IMR-90 (cell line): Measurements from ENCODE around the gene ERVH48-1. TPM values are rescaled to one million over a fixed set of nuclear protein-coding genes. Genes with fewer than 3 reads are reported as not detected.
"Not testable (repeated sequence)": the region's sequence is repeated elsewhere in the genome, so short reads cannot be mapped to it uniquely, and the experiment has no call there.

Source experiments
- ATAC-seq: fragments of 200-7000 bp; cut with Tn5 transposase; 2 replicates; pipeline ENCODE4 v1.9.1; 2020; ENCODE audit warnings: low read depth, mild to moderate bottlenecking, moderate library complexity
- BruUV-seq: library from RNA; stranded (reverse); fragments of 400-500 nt; replicated peaks from 2 replicates; lab custom pipeline; 2021; lab: Mats Ljungman, UMichigan
- CTCF ChIA-PET: fragments of 300-600 bp; formaldehyde crosslinking; extraction: SDS; loops from one replicate; lab custom pipeline; 2021; ENCODE audit warnings: antibody characterized with exemption; lab: Yijun Ruan, JAX
- POLR2A ChIA-PET: fragments of 300-600 bp; sonication (Branson Sonifier 250); formaldehyde crosslinking; loops from one replicate; lab custom pipeline; 2022; ENCODE audit warnings: antibody characterized with exemption; ENCODE audit not compliant: unreplicated experiment; lab: Charles Lee
- DNase-seq: peaks from one replicate; pipeline ENCODE4 v3.0.0; 2013
- H2AFZ ChIP-seq: replicated peaks from 2 replicates; pipeline ENCODE3; 2013; ENCODE audit warnings: low read length, mild to moderate bottlenecking; ENCODE audit not compliant: poor library complexity
- H2AK5ac ChIP-seq: 2 replicates; pipeline ENCODE4 v1.6.1; 2013; ENCODE audit warnings: low read depth, low read length, inconsistent platforms
- H2AK9ac ChIP-seq: replicated peaks from 2 replicates; pipeline ENCODE3; 2013; ENCODE audit warnings: mild to moderate bottlenecking, low read depth, low read length, moderate library complexity; ENCODE audit not compliant: poor library complexity
- H2BK120ac ChIP-seq: 2 replicates; pipeline ENCODE4 v1.6.1; 2013; ENCODE audit warnings: low read depth, low read length, inconsistent platforms
- H2BK15ac ChIP-seq: 3 replicates; pipeline ENCODE4 v1.6.1; 2013; ENCODE audit warnings: low read depth, low read length, inconsistent platforms
- H2BK20ac ChIP-seq: 2 replicates; pipeline ENCODE4 v1.6.1; 2013; ENCODE audit warnings: low read depth, mild to moderate bottlenecking, inconsistent platforms, low read length, moderate library complexity
- H2BK5ac ChIP-seq: 2 replicates; pipeline ENCODE4 v1.6.1; 2013; ENCODE audit warnings: mild to moderate bottlenecking, low read depth, low read length, inconsistent platforms; ENCODE audit not compliant: poor library complexity, severe bottlenecking
- H3K14ac ChIP-seq: replicated peaks from 2 replicates; pipeline ENCODE4 v1.6.1; 2013; ENCODE audit warnings: low read depth, low read length, inconsistent platforms
- H3K18ac ChIP-seq: 2 replicates; pipeline ENCODE4 v1.6.1; 2013; ENCODE audit warnings: low read depth, low read length, control low read depth
- H3K23ac ChIP-seq: 2 replicates; pipeline ENCODE4 v1.6.1; 2013; ENCODE audit warnings: low read depth, low read length, inconsistent platforms
- H3K27ac ChIP-seq: 2 replicates; pipeline ENCODE4 v1.5.1; 2013; ENCODE audit warnings: mild to moderate bottlenecking, control low read depth, low read length; ENCODE audit not compliant: insufficient read depth
- H3K27me3 ChIP-seq: 2 replicates; pipeline ENCODE4 v1.6.1; 2013; ENCODE audit warnings: low read length; ENCODE audit not compliant: control insufficient read depth, insufficient read depth
- H3K36me3 ChIP-seq: 2 replicates; pipeline ENCODE4 v1.6.1; 2013; ENCODE audit warnings: low read length, mixed read lengths; ENCODE audit not compliant: control insufficient read depth, insufficient read depth
- H3K4ac ChIP-seq: 2 replicates; pipeline ENCODE4 v1.6.1; 2013; ENCODE audit warnings: low read depth, low read length, inconsistent platforms
- H3K4me1 ChIP-seq: 2 replicates; pipeline ENCODE4 v1.6.1; 2013; ENCODE audit warnings: low read length, mixed read lengths; ENCODE audit not compliant: control insufficient read depth, insufficient read depth
- H3K4me2 ChIP-seq: 2 replicates; pipeline ENCODE4 v1.6.1; 2013; ENCODE audit warnings: low read depth, mild to moderate bottlenecking, control low read depth, low read length, moderate library complexity
- H3K4me3 ChIP-seq: 2 replicates; pipeline ENCODE4 v1.5.1; 2013; ENCODE audit warnings: low read depth, mild to moderate bottlenecking, control low read depth, low read length, moderate library complexity; ENCODE audit not compliant: insufficient read depth
- H3K56ac ChIP-seq: 2 replicates; pipeline ENCODE4 v1.6.1; 2013; ENCODE audit warnings: low read length, inconsistent platforms; ENCODE audit not compliant: insufficient read depth; ENCODE audit errors: extremely low read depth
- H3K79me1 ChIP-seq, 2 experiments: 2 replicates each; pipeline ENCODE4 v1.6.1; 2013; ENCODE audit warnings: low read length in 2 of 2, inconsistent platforms in 1 of 2, low read depth in 1 of 2
- H3K9ac ChIP-seq: 2 replicates; pipeline ENCODE4 v1.6.1; 2013; ENCODE audit warnings: low read depth, low read length, control low read depth
- H3K9me1 ChIP-seq: 2 replicates; pipeline ENCODE4 v1.6.1; 2013; ENCODE audit warnings: low read length, inconsistent platforms; ENCODE audit not compliant: insufficient read depth
- H3K9me3 ChIP-seq: 2 replicates; pipeline ENCODE4 v1.6.1; 2013; ENCODE audit warnings: low read length; ENCODE audit not compliant: control insufficient read depth, insufficient read depth
- H4K20me1 ChIP-seq: 2 replicates; pipeline ENCODE4 v1.6.1; 2013; ENCODE audit warnings: low read length, inconsistent platforms; ENCODE audit not compliant: insufficient read depth
- H4K5ac ChIP-seq: 2 replicates; pipeline ENCODE4 v1.6.1; 2013; ENCODE audit warnings: mild to moderate bottlenecking, low read depth, low read length, control low read depth
- H4K8ac ChIP-seq, 2 experiments: 2 replicates each; pipeline ENCODE4 v1.6.1; 2013; ENCODE audit warnings: low read depth in 2 of 2, low read length in 2 of 2, control low read depth in 1 of 2, inconsistent platforms in 1 of 2
- H4K91ac ChIP-seq: 2 replicates; pipeline ENCODE4 v1.6.1; 2013; ENCODE audit warnings: low read depth, low read length, inconsistent platforms; ENCODE audit not compliant: insufficient read depth
- SMC3 ChIP-seq: fragments of 150-350 bp; IDR thresholded peaks from 2 replicates; pipeline ENCODE4 v1.6.1; 2016; ENCODE audit warnings: low read depth, mild to moderate bottlenecking, antibody characterized with exemption, low read length, moderate library complexity
- WGBS, 2 experiments: methylation state at CpG; one replicate each; pipeline versions ENCODE4 v1.1.5 to v1.1.7; 2013; ENCODE audit warnings: missing lambda C conversion rate in 2 of 2; ENCODE audit not compliant: insufficient read length in 1 of 2; ENCODE audit errors: extremely low coverage in 2 of 2; 5-methylcytosine and 5-hydroxymethylcytosine counted together
- dilution Hi-C: fragments of 300-500 bp; cut with HindIII; formaldehyde crosslinking; loops from one replicate; pipeline ENCODE4 v1.14.3; 2018; ENCODE audit warnings: low sequenced_read_pairs; ENCODE audit not compliant: unreplicated experiment
- in situ Hi-C: fragments of 300-500 bp; cut with MboI; formaldehyde crosslinking; loops from 3 replicates; pipeline ENCODE4 v1.14.3; 2019; ENCODE audit warnings: low sequenced_read_pairs, inconsistent platforms, mixed read lengths
- intact Hi-C: fragments of 100-400 bp; cut with micrococcal nuclease; formaldehyde crosslinking; loops from 2 replicates; pipeline ENCODE4 v1.10.0; 2022
- polyA plus RNA-seq, 3 experiments: library from polyadenylated mRNA; depleted of rRNA; stranded (reverse); fragments of >200 nt; gene quantifications; 2 replicates each; pipeline ENCODE4 v1.2.3, GENCODE V29; 2012; ENCODE audit warnings: low replicate concordance in 1 of 3
- total RNA-seq: library from RNA; depleted of rRNA; stranded (reverse); fragments of >200 nt; gene quantifications from 2 replicates; pipeline ENCODE4 v1.2.3, GENCODE V29; 2012

The ERVH48-1 gene
- total and polyA plus RNA-seq, 2 of the 4 experiments (the other 2 are of a cell fraction), result under 0.01 TPM; not detected in 1

- TF ChIP-seq SMC3, result no peak
Measured at GRCh38 chr21:42956824-42957630, 31.6 kb upstream of the ERVH48-1 start (continued).

DNA sequence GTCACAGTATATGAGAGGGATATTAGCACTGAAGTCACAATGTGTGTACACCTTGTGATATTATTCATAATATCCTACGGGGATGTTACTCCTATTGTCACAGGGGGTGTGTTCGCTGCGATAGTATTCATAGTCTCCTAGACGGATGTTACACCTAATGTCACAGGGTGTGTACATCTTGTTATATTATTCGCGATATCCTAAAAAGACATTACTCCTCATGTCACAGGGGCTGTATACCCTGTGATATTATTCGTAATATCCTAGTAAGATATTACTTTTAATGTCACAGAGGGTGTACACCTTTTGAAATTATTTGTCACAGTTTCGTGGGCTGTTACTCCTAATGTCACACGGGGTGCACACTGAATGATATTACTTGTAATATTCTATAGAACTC lies 25.8 kb upstream of the ERVH48-1 start:
- H2BK20ac ChIP-seq, H4K91ac ChIP-seq, H3K14ac ChIP-seq, H4K20me1 ChIP-seq, H3K9ac ChIP-seq, H3K27me3 ChIP-seq, ATAC-seq, H3K36me3 ChIP-seq, H3K4me1 ChIP-seq, H3K56ac ChIP-seq, H3K18ac ChIP-seq, H2AK5ac ChIP-seq, H2AFZ ChIP-seq, in situ Hi-C loops, H3K9me1 ChIP-seq, H2BK120ac ChIP-seq, intact Hi-C loops, H4K8ac ChIP-seq, DNase-seq, H4K5ac ChIP-seq, H3K4ac ChIP-seq, H2BK5ac ChIP-seq, H3K79me1 ChIP-seq, H3K27ac ChIP-seq, H2AK9ac ChIP-seq, H3K4me2 ChIP-seq, POLR2A ChIA-PET, CTCF ChIA-PET, dilution Hi-C loops, H3K4me3 ChIP-seq, BruUV-seq, H3K9me3 ChIP-seq, H2BK15ac ChIP-seq, H3K23ac ChIP-seq: not testable (repeated sequence)
- WGBS, 2 experiments, result no CpG with 5 or more reads among the region's 9 CpGs

GRCh38 chr21:42949094-42949755 lies 23.8 kb upstream of the ERVH48-1 start:
- dilution Hi-C loops, H3K27me3 ChIP-seq, BruUV-seq, H3K4me1 ChIP-seq, H3K27ac ChIP-seq, H2AK5ac ChIP-seq, H3K56ac ChIP-seq, H3K23ac ChIP-seq, H3K14ac ChIP-seq, H3K9me3 ChIP-seq, H3K9ac ChIP-seq, H3K79me1 ChIP-seq, H4K20me1 ChIP-seq, H4K5ac ChIP-seq, H2BK5ac ChIP-seq, ATAC-seq, in situ Hi-C loops, POLR2A ChIA-PET, H3K18ac ChIP-seq, H3K4me3 ChIP-seq, H3K4me2 ChIP-seq, H2AK9ac ChIP-seq, DNase-seq, H2AFZ ChIP-seq, H2BK120ac ChIP-seq, H3K9me1 ChIP-seq, CTCF ChIA-PET, H3K36me3 ChIP-seq, H3K4ac ChIP-seq, H2BK20ac ChIP-seq, intact Hi-C loops, H2BK15ac ChIP-seq, H4K91ac ChIP-seq, H4K8ac ChIP-seq: not testable (repeated sequence)
- WGBS, 2 experiments, result 94% methylated on average over 6 of the region's 13 CpGs; no CpG with 5 or more reads in 1 of the 2 experiments
